ENCODE measurements around the gene CTH. TPM values are rescaled to one million over a fixed set of nuclear protein-coding genes. Genes with fewer than 3 reads are reported as not detected.

CTH gene
- polyA plus RNA-seq, 2 of the 4 experiments (the other 2 are of a cell fraction), result 3.7 to 6.8 TPM

GRCh38 chr1:70386121-70386520 is 24.9 kb upstream of the CTH start:
- no peak for ATAC-seq
- POLR2A ChIA-PET, result no interaction called here

GRCh38 chr1:70387507-70387906 is 23.6 kb upstream of the CTH start:
- Histone ChIP-seq H3K4me2 (no peak overlapping the region), H3K4me3 (no peak overlapping the region), H3K9me3 (no peaks in the 10 kb centered on the region), H3K4me1 (no peaks in the 10 kb centered on the region), H3K27ac (no peak overlapping the region)
- DNase-seq (ENCODE audit: low read depth in 1 of 2, low spot score in 1 of 2), result no peak
- no peak for FAIRE-seq
- POLR2A ChIA-PET, result interaction anchor here (1.0 kb wide), 1 partner anchor 23 kb away, joined by 3 read pairs; the partner anchor contains the start of gene CTH
- whole genome bisulfite sequencing (ENCODE audit: missing lambda C conversion rate), result 61% methylated on average over 4 of the region's 5 CpGs
- TF ChIP-seq ZFP36 (IDR thresholded peaks at IDR 0.05; ENCODE audit: borderline replicate concordance, partially characterized antibody), result no peak
- TF ChIP-seq EP300 (IDR thresholded peaks at IDR 0.05), result no peak
- TF ChIP-seq RNF2 (IDR thresholded peaks at IDR 0.05; ENCODE audit: borderline replicate concordance, low read depth), result no peak
- no peak for TF ChIP-seq HEYL (CRISPR knock-in tag; IDR thresholded peaks at IDR 0.05)
- TF ChIP-seq MAFK (IDR thresholded peaks at IDR 0.05; ENCODE audit: partially characterized antibody), result no peak
- no peak for TF ChIP-seq CHD4 (IDR thresholded peaks at IDR 0.05; ENCODE audit: borderline replicate concordance)
- no peak for ATAC-seq
- CTCF ChIA-PET, result interaction anchor here (0.9 kb wide), 1 partner anchor 23 kb away, joined by 3 read pairs; the partner anchor contains the start of gene CTH

More at GRCh38 chr1:70386121-70386520, 24.9 kb upstream of the CTH start:
- Histone ChIP-seq H3K27ac (no peak overlapping the region), H3K9me3 (no peaks in the 10 kb centered on the region), H3K4me2 (no peak overlapping the region), H3K4me3 (no peak overlapping the region), H3K4me1 (no peaks in the 10 kb centered on the region)
- WGBS (ENCODE audit: missing lambda C conversion rate), result 62% methylated on average over 2 of the region's 2 CpGs
- FAIRE-seq, result no peak
- TF ChIP-seq HEYL (CRISPR knock-in tag; IDR thresholded peaks at IDR 0.05) (no peak), EHF (CRISPR knock-in tag; IDR thresholded peaks at IDR 0.05) (no peak), MAX (IDR thresholded peaks at IDR 0.05) (no peak), CHD4 (IDR thresholded peaks at IDR 0.05; ENCODE audit: borderline replicate concordance) (no peak), ATOH8 (CRISPR knock-in tag; IDR thresholded peaks at IDR 0.05; ENCODE audit: low read depth) (no peak), ZNF302 (CRISPR knock-in tag; IDR thresholded peaks at IDR 0.05) (no peak), E2F6 (IDR thresholded peaks at IDR 0.05; ENCODE audit: borderline replicate concordance, low read depth) (no peak), NPAS2 (CRISPR knock-in tag; IDR thresholded peaks at IDR 0.05; ENCODE audit: borderline replicate concordance) (no peak), REST (IDR thresholded peaks at IDR 0.05) (no peak), MAZ (IDR thresholded peaks at IDR 0.05; ENCODE audit: borderline replicate concordance, low read depth, low read length) (no peak), ELK1 (IDR thresholded peaks at IDR 0.05; ENCODE audit: low read depth, low read length) (no peak), NFE2L2 (conservative IDR thresholded peaks at IDR 0.05; ENCODE audit: low read length) (no peak), PHF8 (IDR thresholded peaks at IDR 0.05; ENCODE audit: borderline replicate concordance, low read depth) (no peak), ZC3H11A (IDR thresholded peaks at IDR 0.05) (no peak)
- CTCF ChIA-PET, result no interaction called here
- DNase-seq (ENCODE audit: low read depth in 1 of 2, low spot score in 1 of 2), result no peak
